Measurements from ENCODE around the gene MAMSTR. TPM values are rescaled to one million over a fixed set of nuclear protein-coding genes. Genes with fewer than 3 reads are reported as not detected.

Gene MAMSTR
- total and polyA plus RNA-seq, 9 of the 15 experiments (the other 6 are each of a cell fraction or from before 2014, with no cell fraction given) = 0.08 to 1.00 (median 0.40) TPM; not detected in 1

GRCh38 chr19:48755084-48755641 lies 35.6 kb upstream of the MAMSTR start, which contains the start of gene FGF21 (continued):
- no peak for TF ChIP-seq ETV6 (IDR thresholded peaks at IDR 0.05; ENCODE audit: borderline replicate concordance in 1 of 2, low read depth in 2 of 2, low read length in 1 of 2)
- TF ChIP-seq ETV6 (CRISPR knock-in tag; IDR thresholded peaks at IDR 0.05; ENCODE audit: borderline replicate concordance) = no peak
- TF ChIP-seq PTBP1 (IDR thresholded peaks at IDR 0.05; ENCODE audit: low read depth, low read length) = no peak
- TF ChIP-seq TFAP4 (CRISPR knock-in tag; IDR thresholded peaks at IDR 0.05; ENCODE audit: borderline replicate concordance) = peak; percentile 43; the same call in 1 of the 2 replicates
- no peak for TF ChIP-seq CREB3 (tag; conservative IDR thresholded peaks at IDR 0.05; ENCODE audit: low read depth)
- TF ChIP-seq SRSF3 (IDR thresholded peaks at IDR 0.05; ENCODE audit: insufficient read depth, low read length) = peak; percentile 76; the same call in 1 of the 2 replicates
- no peak for TF ChIP-seq TOE1 (IDR thresholded peaks at IDR 0.05; ENCODE audit: borderline replicate concordance)
- no peak for TF ChIP-seq TOE1 (CRISPR knock-in tag; IDR thresholded peaks at IDR 0.05; ENCODE audit: borderline replicate concordance, low read depth)
- TF ChIP-seq SREBF2 (CRISPR knock-in tag; IDR thresholded peaks at IDR 0.05) = no peak
- peak; percentile 92 for TF ChIP-seq CTBP1 (IDR thresholded peaks at IDR 0.05; ENCODE audit: borderline replicate concordance)
- peak; percentile 40; the same call in 1 of the 2 replicates for TF ChIP-seq L3MBTL2 (IDR thresholded peaks at IDR 0.05)
- TF ChIP-seq CCAR2 (IDR thresholded peaks at IDR 0.05; ENCODE audit: low read depth, low read length) = no peak
- TF ChIP-seq ARID2 (IDR thresholded peaks at IDR 0.05) = no peak
- no peak for TF ChIP-seq ZNF224 (CRISPR knock-in tag; IDR thresholded peaks at IDR 0.05)
- 0 out of 2 replicates have a peak, but pooled peaks have one; percentile 43 for TF ChIP-seq ATF4 (CRISPR knock-in tag; IDR thresholded peaks at IDR 0.05)
- no peak for TF ChIP-seq CREM (IDR thresholded peaks at IDR 0.05; ENCODE audit: low read depth)
- peak; percentile 90 for TF ChIP-seq NFIC (IDR thresholded peaks at IDR 0.05)
- TF ChIP-seq CEBPB (tag; IDR thresholded peaks at IDR 0.05) = peak; percentile 43; the same call in 1 of the 2 replicates
- TF ChIP-seq DDX20 (tag; IDR thresholded peaks at IDR 0.05; ENCODE audit: low read depth) = no peak
- TF ChIP-seq HNRNPLL (IDR thresholded peaks at IDR 0.05; ENCODE audit: low read depth, low read length, poor library complexity, severe bottlenecking) = no peak
- peak in 1 of 2 experiments; percentile 25; a peak in 1 of 4 replicates for TF ChIP-seq TRIM24 (IDR thresholded peaks at IDR 0.05)
- TF ChIP-seq MAFG (tag; conservative IDR thresholded peaks at IDR 0.05) = no peak
- TF ChIP-seq POLR2G (IDR thresholded peaks at IDR 0.05; ENCODE audit: low read depth, low read length) = no peak

All from K562 (cell line).